Endodermal cell (in vitro differentiated cells): Measurements from ENCODE around the gene TMEM141. TPM values are rescaled to one million over a fixed set of nuclear protein-coding genes. Genes with fewer than 3 reads are reported as not detected.
A peak's percentile ranks its signal among the peaks of the same experiment; 100 is the strongest.
"Not testable (repeated sequence)": the region's sequence is repeated elsewhere in the genome, so short reads cannot be mapped to it uniquely, and the experiment has no call there.

ENCODE experiments used
- DNase-seq: peaks from one replicate; pipeline ENCODE4 v3.0.0-alpha.2; 2017
- H3K27ac ChIP-seq: 2 replicates; pipeline ENCODE4 v1.5.1; 2013; ENCODE audit warnings: mild to moderate bottlenecking, low read depth, low read length, moderate library complexity
- H3K27me3 ChIP-seq: 2 replicates; pipeline ENCODE4 v1.6.1; 2013; ENCODE audit warnings: mild to moderate bottlenecking, low read length, moderate library complexity; ENCODE audit not compliant: insufficient read depth, control insufficient read depth, poor library complexity, severe bottlenecking
- H3K36me3 ChIP-seq: 2 replicates; pipeline ENCODE4 v1.7.0; 2013; ENCODE audit warnings: mild to moderate bottlenecking, low read length, moderate library complexity; ENCODE audit not compliant: control insufficient read depth, insufficient read depth
- H3K4me1 ChIP-seq: one replicate; pipeline ENCODE4 v1.7.0; 2013; ENCODE audit warnings: low read length; ENCODE audit not compliant: control insufficient read depth, insufficient read depth
- H3K4me3 ChIP-seq: 2 replicates; pipeline ENCODE4 v1.5.1; 2013; ENCODE audit warnings: mild to moderate bottlenecking, low read length, moderate library complexity
- H3K9ac ChIP-seq: 2 replicates; pipeline ENCODE4 v1.6.1; 2013; ENCODE audit warnings: mild to moderate bottlenecking, low read length, moderate library complexity; ENCODE audit not compliant: poor library complexity, severe bottlenecking; ENCODE audit errors: extremely low read depth
- H3K9me3 ChIP-seq: 2 replicates; pipeline ENCODE4 v1.6.1; 2013; ENCODE audit warnings: mild to moderate bottlenecking, low read length, moderate library complexity; ENCODE audit not compliant: control insufficient read depth
- H3K27ac Mint-ChIP-seq: 2 replicates; pipeline ENCODE4 v1.8.0; 2020; ENCODE audit warnings: mixed read lengths
- H3K27me3 Mint-ChIP-seq: 2 replicates; pipeline ENCODE4 v1.8.0; 2021; ENCODE audit warnings: mild to moderate bottlenecking, mixed read lengths; ENCODE audit not compliant: insufficient read depth
- H3K36me3 Mint-ChIP-seq: 2 replicates; pipeline ENCODE4 v1.8.0; 2020; ENCODE audit warnings: low read depth, mixed read lengths
- H3K4me1 Mint-ChIP-seq: 2 replicates; pipeline ENCODE4 v1.8.0; 2020; ENCODE audit warnings: mixed read lengths
- H3K4me3 Mint-ChIP-seq: 2 replicates; pipeline ENCODE4 v1.8.0; 2020; ENCODE audit warnings: mild to moderate bottlenecking, moderate library complexity, mixed read lengths
- H3K9me3 Mint-ChIP-seq: 2 replicates; pipeline ENCODE4 v1.8.0; 2020; ENCODE audit warnings: mild to moderate bottlenecking, mixed read lengths
- CTCF ChIP-seq: fragments of 200-600 bp; sonication (generic); conservative IDR thresholded peaks from 2 replicates; pipeline ENCODE4 v1.5.0; 2021; ENCODE audit warnings: antibody characterized with exemption, mild to moderate bottlenecking
- WGBS, 2 experiments: methylation state at CpG; one replicate each; pipeline versions ENCODE4 v1.1.5 to v1.1.7; 2013; ENCODE audit warnings: missing lambda C conversion rate in 2 of 2, mixed read lengths in 1 of 2; ENCODE audit not compliant: insufficient coverage in 1 of 2, insufficient read length in 1 of 2; 5-methylcytosine and 5-hydroxymethylcytosine counted together
- total RNA-seq, 2 donors: library from RNA; stranded (reverse); fragmentation: NEBNext Ultra II Directional in 1 of 2; extraction: Animal tissue kit (Norgen Biotek cat#: 25700) in 1 of 2; gene quantifications; 2 replicates in 1 of 2; 3 replicates in 1 of 2; pipeline ENCODE4 v1.2.1, GENCODE V29; 2021

The TMEM141 gene
- total RNA-seq, 2 donors from 2014 or later: 215 to 339 TPM

- not testable (repeated sequence) for H3K9ac ChIP-seq, H3K4me3 Mint-ChIP-seq, H3K4me1 Mint-ChIP-seq, H3K27me3 Mint-ChIP-seq, H3K4me3 ChIP-seq, H3K9me3 ChIP-seq, H3K9me3 Mint-ChIP-seq, H3K4me1 ChIP-seq, H3K36me3 Mint-ChIP-seq, H3K27ac Mint-ChIP-seq, H3K36me3 ChIP-seq, H3K27me3 ChIP-seq, H3K27ac ChIP-seq
- 57 to 64% methylated on average over 12 to 17 of the region's 18 CpGs for WGBS, 2 experiments
- peak; percentile 83 for TF ChIP-seq CTCF
- peak; percentile 87 for DNase-seq
Measured at GRCh38 chr9:136766410-136767120, 24.6 kb upstream of the TMEM141 start.

GRCh38 chr9:136769710-136770191 lies 21.4 kb upstream of the TMEM141 start:
- Mint-ChIP-seq H3K4me1 (no peaks in the 10 kb centered on the region), H3K27me3 (peaks cover 9% of the 10 kb centered on the region), H3K4me3 (peak overlapping the region; percentile 49), H3K9me3 (peaks cover 26% of the 10 kb centered on the region), H3K27ac (no peak overlapping the region), H3K36me3 (no peaks in the 10 kb centered on the region)
- no peak overlapping the region for H3K9ac ChIP-seq
- H3K4me1 ChIP-seq: no peaks in the 10 kb centered on the region
- no peaks in the 10 kb centered on the region for H3K27me3 ChIP-seq
- H3K36me3 ChIP-seq: no peaks in the 10 kb centered on the region
- H3K27ac ChIP-seq: no peak overlapping the region
- peak; percentile 71 for TF ChIP-seq CTCF
- no peak overlapping the region for H3K4me3 ChIP-seq
- peaks cover 18% of the 10 kb centered on the region for H3K9me3 ChIP-seq
- 27 to 30% methylated on average over 5 to 11 of the region's 16 CpGs for WGBS, 2 experiments
- peak; percentile 92 for DNase-seq

- Mint-ChIP-seq H3K27ac (peak overlapping the region; percentile 13), H3K4me1 (no peaks in the 10 kb centered on the region), H3K4me3 (no peak overlapping the region), H3K36me3 (no peaks in the 10 kb centered on the region), H3K9me3 (peaks cover 21% of the 10 kb centered on the region), H3K27me3 (peaks cover 14% of the 10 kb centered on the region)
- no peak for TF ChIP-seq CTCF
- no peak overlapping the region for H3K4me3 ChIP-seq
- no peak overlapping the region for H3K9ac ChIP-seq
- no peak for DNase-seq
- peaks cover 19% of the 10 kb centered on the region for H3K9me3 ChIP-seq
- H3K27me3 ChIP-seq: no peaks in the 10 kb centered on the region
- WGBS, 2 experiments: 94 to 100% methylated on average over 1 to 3 of the region's 3 CpGs
- H3K4me1 ChIP-seq: no peaks in the 10 kb centered on the region
- H3K27ac ChIP-seq: no peak overlapping the region
- H3K36me3 ChIP-seq: no peaks in the 10 kb centered on the region
Measured at GRCh38 chr9:136771907-136772415, 19.2 kb upstream of the TMEM141 start.
